Hepatocyte (in vitro differentiated cells): ENCODE results near the gene PRSS38. TPM values are rescaled to one million over a fixed set of nuclear protein-coding genes. Genes with fewer than 3 reads are reported as not detected.

Experiments used
- DNase-seq: peaks from one replicate; pipeline ENCODE4 v3.0.0-alpha.2; 2016; ENCODE audit warnings: low spot score
- H2AFZ ChIP-seq: fragments of 200-600 bp; sonication (generic); 2 replicates; pipeline ENCODE4 v1.6.0; 2016; ENCODE audit warnings: antibody characterized with exemption, mild to moderate bottlenecking
- H3K27ac ChIP-seq: fragments of 200-600 bp; sonication (generic); 2 replicates; pipeline ENCODE4 v1.5.1; 2016; ENCODE audit warnings: mild to moderate bottlenecking
- H3K27me3 ChIP-seq: fragments of 200-600 bp; sonication (generic); 2 replicates; pipeline ENCODE4 v1.6.1; 2016
- H3K36me3 ChIP-seq: fragments of 200-600 bp; sonication (generic); replicated peaks from 2 replicates; pipeline ENCODE4 v1.5.1; 2016; ENCODE audit warnings: low read depth; ENCODE audit not compliant: insufficient read depth
- H3K4me1 ChIP-seq: fragments of 200-600 bp; sonication (generic); 2 replicates; pipeline ENCODE4 v1.5.1; 2016; ENCODE audit warnings: mild to moderate bottlenecking, moderate library complexity; ENCODE audit not compliant: insufficient read depth
- H3K4me2 ChIP-seq: fragments of 200-600 bp; sonication (generic); 2 replicates; pipeline ENCODE4 v1.6.0; 2016
- H3K4me3 ChIP-seq: fragments of 200-600 bp; sonication (generic); 2 replicates; pipeline ENCODE4 v1.5.1; 2016; ENCODE audit warnings: mild to moderate bottlenecking
- H3K79me2 ChIP-seq: fragments of 200-600 bp; sonication (generic); 2 replicates; pipeline ENCODE4 v1.6.0; 2017; ENCODE audit warnings: mild to moderate bottlenecking
- H3K9me2 ChIP-seq: fragments of 200-600 bp; sonication (generic); replicated peaks from 2 replicates; pipeline ENCODE4 v1.6.0; 2017; ENCODE audit warnings: mild to moderate bottlenecking; ENCODE audit not compliant: insufficient read depth
- H3K9me3 ChIP-seq: fragments of 200-600 bp; sonication (generic); 2 replicates; pipeline ENCODE4 v1.5.1; 2016; ENCODE audit warnings: low read depth, mild to moderate bottlenecking
- H4K20me1 ChIP-seq: fragments of 200-600 bp; sonication (generic); 2 replicates; pipeline ENCODE4 v1.6.0; 2016; ENCODE audit warnings: mild to moderate bottlenecking; ENCODE audit not compliant: insufficient read depth, poor library complexity, severe bottlenecking
- EZH2 ChIP-seq: fragments of 200-600 bp; sonication (generic); IDR thresholded peaks from 2 replicates; pipeline ENCODE4 v1.6.1; 2016; ENCODE audit warnings: antibody characterized with exemption, mild to moderate bottlenecking, borderline replicate concordance
- EZH2phosphoT487 ChIP-seq: fragments of 200-600 bp; sonication (generic); IDR thresholded peaks from one replicate; pipeline ENCODE4 v1.6.1; 2018; ENCODE audit warnings: antibody characterized with exemption, mild to moderate bottlenecking, low read depth, moderate library complexity; ENCODE audit not compliant: unreplicated experiment, severe bottlenecking
- WGBS: methylation state at CpG from one replicate; pipeline ENCODE4 v1.1.6; 2016; ENCODE audit warnings: low lambda C conversion rate; ENCODE audit errors: missing lambda C conversion rate; 5-methylcytosine and 5-hydroxymethylcytosine counted together
- polyA plus RNA-seq: library from polyadenylated mRNA; unstranded; fragments of >200 nt; fragmentation: Nextera tagmentation; extraction: Ambion mirVana; gene quantifications from 2 replicates; pipeline ENCODE4 v1.2.1, GENCODE V29; 2016
- total RNA-seq: library from RNA; depleted of rRNA; stranded (reverse); fragments of >200 nt; gene quantifications from 2 replicates; pipeline ENCODE4 v1.2.3, GENCODE V29; 2014
- TF ChIP-seq, protein P1 (sequence below): fragments of 200-600 bp; sonication (generic); IDR thresholded peaks from 2 replicates; pipeline ENCODE4 v1.5.1; 2016; ENCODE audit warnings: antibody characterized with exemption, mild to moderate bottlenecking; ENCODE audit not compliant: poor library complexity

Gene PRSS38
- total and polyA plus RNA-seq, 2 experiments from 2014 or later: not detected

DNA sequence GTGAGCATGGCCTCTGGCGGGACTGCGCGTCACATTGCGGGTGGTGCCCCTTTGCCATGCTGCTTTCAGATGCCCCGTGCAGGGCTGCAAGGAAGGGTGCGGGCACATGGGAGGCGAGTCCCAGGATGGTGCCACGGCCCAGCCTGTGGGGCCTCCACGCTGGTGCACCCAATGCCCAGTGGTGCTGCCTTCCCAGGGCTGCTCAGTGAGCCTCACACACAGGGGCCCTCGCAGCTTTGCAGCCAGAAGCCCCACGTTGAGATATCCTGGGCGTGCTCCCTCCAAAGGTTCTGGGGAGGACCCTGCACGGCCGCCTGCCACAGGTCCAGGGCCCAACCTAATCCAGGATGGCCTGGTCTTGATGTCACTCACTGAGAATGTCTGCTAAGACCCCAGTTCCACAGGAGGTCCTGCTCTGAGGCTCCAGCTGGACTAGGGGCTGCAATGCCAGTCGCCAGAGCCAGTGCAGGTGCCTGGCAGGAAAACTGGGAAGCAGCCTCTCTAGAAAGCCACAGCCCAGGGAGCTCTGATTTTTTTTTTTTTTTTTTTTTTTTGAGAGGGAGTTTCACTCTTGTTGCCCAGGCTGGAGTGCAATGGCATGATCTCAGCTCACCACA, 34.1 kb upstream of the PRSS38 start:
- H3K27ac ChIP-seq: no peak overlapping the region
- no peak overlapping the region for H3K4me3 ChIP-seq
- no peak for DNase-seq
- no peaks in the 10 kb centered on the region for H4K20me1 ChIP-seq
- H3K4me2 ChIP-seq: no peak overlapping the region
- H3K79me2 ChIP-seq: no peaks in the 10 kb centered on the region
- H3K9me3 ChIP-seq: no peaks in the 10 kb centered on the region
- WGBS: 98% methylated on average over 15 of the region's 15 CpGs
- H3K27me3 ChIP-seq: peaks cover 4% of the 10 kb centered on the region
- no peaks in the 10 kb centered on the region for H3K9me2 ChIP-seq
- no peak for TF ChIP-seq EZH2
- no peak for TF ChIP-seq EZH2phosphoT487
- TF ChIP-seq, protein P1, sequence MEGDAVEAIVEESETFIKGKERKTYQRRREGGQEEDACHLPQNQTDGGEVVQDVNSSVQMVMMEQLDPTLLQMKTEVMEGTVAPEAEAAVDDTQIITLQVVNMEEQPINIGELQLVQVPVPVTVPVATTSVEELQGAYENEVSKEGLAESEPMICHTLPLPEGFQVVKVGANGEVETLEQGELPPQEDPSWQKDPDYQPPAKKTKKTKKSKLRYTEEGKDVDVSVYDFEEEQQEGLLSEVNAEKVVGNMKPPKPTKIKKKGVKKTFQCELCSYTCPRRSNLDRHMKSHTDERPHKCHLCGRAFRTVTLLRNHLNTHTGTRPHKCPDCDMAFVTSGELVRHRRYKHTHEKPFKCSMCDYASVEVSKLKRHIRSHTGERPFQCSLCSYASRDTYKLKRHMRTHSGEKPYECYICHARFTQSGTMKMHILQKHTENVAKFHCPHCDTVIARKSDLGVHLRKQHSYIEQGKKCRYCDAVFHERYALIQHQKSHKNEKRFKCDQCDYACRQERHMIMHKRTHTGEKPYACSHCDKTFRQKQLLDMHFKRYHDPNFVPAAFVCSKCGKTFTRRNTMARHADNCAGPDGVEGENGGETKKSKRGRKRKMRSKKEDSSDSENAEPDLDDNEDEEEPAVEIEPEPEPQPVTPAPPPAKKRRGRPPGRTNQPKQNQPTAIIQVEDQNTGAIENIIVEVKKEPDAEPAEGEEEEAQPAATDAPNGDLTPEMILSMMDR: no peak
- no peak overlapping the region for H2AFZ ChIP-seq
- H3K4me1 ChIP-seq: no peaks in the 10 kb centered on the region
- no peaks in the 10 kb centered on the region for H3K36me3 ChIP-seq

DNA sequence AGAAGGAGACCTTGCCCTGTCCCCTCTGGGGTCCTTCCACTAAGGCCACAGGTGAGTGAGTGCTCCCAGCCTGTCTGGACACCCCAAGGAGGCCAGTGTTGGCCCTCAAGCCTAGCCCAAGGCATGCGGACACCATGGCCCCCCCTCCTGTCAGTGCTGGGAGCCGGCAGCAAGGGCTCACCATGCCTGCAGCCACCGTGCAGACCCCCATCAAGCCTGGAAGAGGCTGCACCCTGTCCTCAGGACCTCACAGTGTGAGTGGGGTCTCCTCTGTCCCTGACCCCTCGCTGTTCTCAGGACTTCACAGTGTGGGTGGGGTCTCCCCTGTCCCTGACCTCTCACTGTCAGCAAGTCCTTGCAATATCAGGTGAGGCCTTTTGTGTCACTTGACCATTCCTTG, 33.2 kb upstream of the PRSS38 start:
- TF ChIP-seq EZH2phosphoT487 (no peak), EZH2 (no peak)
- TF ChIP-seq, protein P1: no peak
- H3K36me3 ChIP-seq: no peaks in the 10 kb centered on the region
- peaks cover 2% of the 10 kb centered on the region for H3K4me1 ChIP-seq
- no peak for DNase-seq
- 88% methylated on average over 4 of the region's 4 CpGs for WGBS
- peaks cover 4% of the 10 kb centered on the region for H3K27me3 ChIP-seq
- no peak overlapping the region for H3K4me2 ChIP-seq
- H2AFZ ChIP-seq: no peak overlapping the region
- no peaks in the 10 kb centered on the region for H3K9me3 ChIP-seq
- H4K20me1 ChIP-seq: no peaks in the 10 kb centered on the region
- H3K9me2 ChIP-seq: no peaks in the 10 kb centered on the region
- H3K4me3 ChIP-seq: no peak overlapping the region
- H3K79me2 ChIP-seq: no peaks in the 10 kb centered on the region
- H3K27ac ChIP-seq: no peak overlapping the region

DNA sequence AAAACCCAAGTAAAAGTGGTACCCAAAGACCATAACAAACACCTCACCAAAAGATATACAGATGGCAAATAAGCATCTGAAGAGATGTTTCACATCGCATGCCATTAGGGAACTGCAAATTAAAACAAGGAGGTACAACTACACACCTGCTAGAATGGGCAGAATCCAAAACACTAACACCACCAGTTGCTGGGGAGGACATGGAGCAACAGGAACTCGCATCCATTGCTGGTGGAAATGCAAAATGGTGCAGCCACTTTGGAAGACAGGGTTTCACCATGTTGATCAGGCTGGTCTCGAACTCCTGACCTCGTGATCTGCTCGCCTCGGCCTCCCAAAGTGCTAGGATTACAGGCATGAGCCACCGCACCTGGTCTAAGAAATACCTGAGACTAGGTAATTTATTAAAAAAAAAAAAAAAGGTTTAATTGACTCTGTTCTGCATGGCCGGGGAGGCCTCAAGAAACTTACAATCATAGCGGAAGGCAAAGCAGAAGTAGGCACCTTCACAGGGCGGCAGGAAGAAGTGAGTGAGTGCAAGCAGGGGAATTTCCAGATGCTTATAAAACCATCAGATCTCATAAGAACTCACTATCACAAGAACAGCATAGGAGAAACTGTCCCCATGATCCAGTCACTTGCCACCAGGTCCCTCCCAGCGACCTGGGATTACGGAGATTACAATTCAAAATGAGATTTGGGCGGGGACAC, 30.2 kb upstream of the PRSS38 start:
- H3K27me3 ChIP-seq: peaks cover 4% of the 10 kb centered on the region
- H3K9me2 ChIP-seq: no peaks in the 10 kb centered on the region
- H3K4me3 ChIP-seq: no peak overlapping the region
- no peak overlapping the region for H3K27ac ChIP-seq
- WGBS: 89% methylated on average over 13 of the region's 13 CpGs
- H2AFZ ChIP-seq: no peak overlapping the region
- peaks cover 12% of the 10 kb centered on the region for H3K4me1 ChIP-seq
- no peaks in the 10 kb centered on the region for H3K79me2 ChIP-seq
- no peak overlapping the region for H3K4me2 ChIP-seq
- no peaks in the 10 kb centered on the region for H3K9me3 ChIP-seq
- TF ChIP-seq EZH2: no peak
- TF ChIP-seq, protein P1: no peak
- no peak for TF ChIP-seq EZH2phosphoT487
- H4K20me1 ChIP-seq: no peaks in the 10 kb centered on the region
- H3K36me3 ChIP-seq: no peaks in the 10 kb centered on the region
- DNase-seq: no peak
